NOMO-1 treated with DMSO at 0.1 percent for 48 hours (cell line): Measurements from ENCODE around the gene ANKDD1A.

ENCODE experiments used
- DNase-seq: peaks from one replicate; lab custom pipeline; 2025; ENCODE audit not compliant: unreplicated experiment; lab: John Stamatoyannopoulos, UW

ANKDD1A gene

GRCh38 chr15:64911311-64912186, at the start of gene ANKDD1A:
Gene ANKDD1A (plus strand): TSS chr15:64911902. CDS start chr15:64911931, 29 bp downstream.
- DNase-seq: peak; percentile 35

GRCh38 chr15:64861960-64862359, 49.7 kb upstream of the ANKDD1A start:
- no peak for DNase-seq

GRCh38 chr15:64862408-64862807, 49.3 kb upstream of the ANKDD1A start:
- DNase-seq: no peak

- DNase-seq: no peak
These were observed 47.6 kb upstream of the ANKDD1A start for GRCh38 chr15:64864068-64864467.

- DNase-seq: no peak
These were observed 46.3 kb upstream of the ANKDD1A start for GRCh38 chr15:64865126-64865997.

GRCh38 chr15:64865998-64866520, 45.6 kb upstream of the ANKDD1A start:
- no peak for DNase-seq

GRCh38 chr15:64869501-64869900, 42.2 kb upstream of the ANKDD1A start:
- DNase-seq: no peak

- DNase-seq: no peak
These were observed 41.3 kb upstream of the ANKDD1A start for GRCh38 chr15:64870353-64870752.

GRCh38 chr15:64875641-64876223, 36.0 kb upstream of the ANKDD1A start:
- DNase-seq: no peak

GRCh38 chr15:64877435-64877834, 34.3 kb upstream of the ANKDD1A start:
- peak; percentile 74 for DNase-seq

GRCh38 chr15:64878705-64879104, 33.0 kb upstream of the ANKDD1A start:
- DNase-seq: no peak

- peak; percentile 86 for DNase-seq
These were observed 28.6 kb upstream of the ANKDD1A start for GRCh38 chr15:64883100-64883581.

- peak; percentile 18 for DNase-seq
These were observed 27.6 kb upstream of the ANKDD1A start for GRCh38 chr15:64883997-64884511.

GRCh38 chr15:64884679-64885078, 27.0 kb upstream of the ANKDD1A start:
- DNase-seq: no peak

- DNase-seq: no peak
These were observed 23.4 kb upstream of the ANKDD1A start for GRCh38 chr15:64888336-64888735.

GRCh38 chr15:64891561-64891960, 20.1 kb upstream of the ANKDD1A start:
- DNase-seq: no peak

GRCh38 chr15:64892847-64893403, 18.8 kb upstream of the ANKDD1A start:
- no peak for DNase-seq

- peak; percentile 100 for DNase-seq
These were observed 18.0 kb upstream of the ANKDD1A start for GRCh38 chr15:64893481-64894394.

GRCh38 chr15:64894395-64895056, 17.2 kb upstream of the ANKDD1A start:
- peak; percentile 59 for DNase-seq
